Measurements from ENCODE around the gene AP5B1.

The AP5B1 gene

DNA sequence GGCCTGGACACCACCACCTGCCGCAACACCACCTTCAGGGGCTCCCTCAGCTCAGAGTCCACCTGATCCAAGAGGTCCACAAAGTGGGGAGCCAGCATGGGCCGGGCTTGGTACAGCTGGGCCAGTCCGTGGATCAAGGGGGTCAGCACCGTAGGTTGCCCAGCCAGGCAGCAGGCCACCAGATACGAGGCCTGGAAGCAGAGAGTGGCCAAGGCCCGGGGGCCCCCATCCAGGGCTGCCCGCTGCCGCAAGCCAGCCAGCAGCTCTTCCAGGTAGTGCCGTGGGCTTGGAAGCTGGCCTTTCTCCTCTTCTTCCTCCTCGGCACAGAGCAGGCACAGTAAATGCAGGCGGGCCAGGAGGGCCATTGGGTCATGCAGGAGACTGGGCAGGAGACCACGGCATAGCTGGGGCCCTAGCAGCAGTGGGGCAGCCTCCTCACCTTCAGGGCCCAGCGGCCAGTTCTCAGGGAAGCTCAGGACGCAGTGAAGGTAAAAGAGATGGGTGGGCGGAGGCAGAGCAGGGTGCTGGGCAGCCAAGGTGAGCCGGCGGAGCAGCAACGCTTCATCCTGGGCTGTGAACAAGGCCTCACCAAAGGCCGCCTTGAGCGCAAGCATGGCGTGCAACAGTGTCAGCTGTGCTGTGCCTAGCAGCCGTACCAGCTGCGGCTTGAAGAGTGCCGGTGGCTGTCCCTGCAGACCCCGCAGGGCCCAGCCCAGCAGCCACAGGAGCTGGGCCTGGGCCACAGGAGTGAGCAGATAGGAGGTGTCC lies 1.7 kb downstream of the AP5B1 start:
- Histone ChIP-seq H3K27me3 (ENCODE audit: insufficient read depth, poor library complexity, severe bottlenecking) (no peaks in the 10 kb centered on the region), H3K27ac (replicated peaks) (peak overlapping the region; percentile 97), H3K4me3 (replicated peaks; ENCODE audit: insufficient read depth, low read length) (peak overlapping the region; percentile 54)
- TF ChIP-seq, protein P1, sequence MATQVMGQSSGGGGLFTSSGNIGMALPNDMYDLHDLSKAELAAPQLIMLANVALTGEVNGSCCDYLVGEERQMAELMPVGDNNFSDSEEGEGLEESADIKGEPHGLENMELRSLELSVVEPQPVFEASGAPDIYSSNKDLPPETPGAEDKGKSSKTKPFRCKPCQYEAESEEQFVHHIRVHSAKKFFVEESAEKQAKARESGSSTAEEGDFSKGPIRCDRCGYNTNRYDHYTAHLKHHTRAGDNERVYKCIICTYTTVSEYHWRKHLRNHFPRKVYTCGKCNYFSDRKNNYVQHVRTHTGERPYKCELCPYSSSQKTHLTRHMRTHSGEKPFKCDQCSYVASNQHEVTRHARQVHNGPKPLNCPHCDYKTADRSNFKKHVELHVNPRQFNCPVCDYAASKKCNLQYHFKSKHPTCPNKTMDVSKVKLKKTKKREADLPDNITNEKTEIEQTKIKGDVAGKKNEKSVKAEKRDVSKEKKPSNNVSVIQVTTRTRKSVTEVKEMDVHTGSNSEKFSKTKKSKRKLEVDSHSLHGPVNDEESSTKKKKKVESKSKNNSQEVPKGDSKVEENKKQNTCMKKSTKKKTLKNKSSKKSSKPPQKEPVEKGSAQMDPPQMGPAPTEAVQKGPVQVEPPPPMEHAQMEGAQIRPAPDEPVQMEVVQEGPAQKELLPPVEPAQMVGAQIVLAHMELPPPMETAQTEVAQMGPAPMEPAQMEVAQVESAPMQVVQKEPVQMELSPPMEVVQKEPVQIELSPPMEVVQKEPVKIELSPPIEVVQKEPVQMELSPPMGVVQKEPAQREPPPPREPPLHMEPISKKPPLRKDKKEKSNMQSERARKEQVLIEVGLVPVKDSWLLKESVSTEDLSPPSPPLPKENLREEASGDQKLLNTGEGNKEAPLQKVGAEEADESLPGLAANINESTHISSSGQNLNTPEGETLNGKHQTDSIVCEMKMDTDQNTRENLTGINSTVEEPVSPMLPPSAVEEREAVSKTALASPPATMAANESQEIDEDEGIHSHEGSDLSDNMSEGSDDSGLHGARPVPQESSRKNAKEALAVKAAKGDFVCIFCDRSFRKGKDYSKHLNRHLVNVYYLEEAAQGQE (IDR thresholded peaks at IDR 0.05; ENCODE audit: insufficient replicate concordance, low read depth): no peak
- no peak for TF ChIP-seq POLR2AphosphoS5 (IDR thresholded peaks at IDR 0.05; ENCODE audit: low read depth)
- no peak for TF ChIP-seq SPI1 (IDR thresholded peaks at IDR 0.05; ENCODE audit: borderline replicate concordance, low read depth)
- TF ChIP-seq GABPA (IDR thresholded peaks at IDR 0.05; ENCODE audit: low read depth): no peak
- TF ChIP-seq, protein P2, sequence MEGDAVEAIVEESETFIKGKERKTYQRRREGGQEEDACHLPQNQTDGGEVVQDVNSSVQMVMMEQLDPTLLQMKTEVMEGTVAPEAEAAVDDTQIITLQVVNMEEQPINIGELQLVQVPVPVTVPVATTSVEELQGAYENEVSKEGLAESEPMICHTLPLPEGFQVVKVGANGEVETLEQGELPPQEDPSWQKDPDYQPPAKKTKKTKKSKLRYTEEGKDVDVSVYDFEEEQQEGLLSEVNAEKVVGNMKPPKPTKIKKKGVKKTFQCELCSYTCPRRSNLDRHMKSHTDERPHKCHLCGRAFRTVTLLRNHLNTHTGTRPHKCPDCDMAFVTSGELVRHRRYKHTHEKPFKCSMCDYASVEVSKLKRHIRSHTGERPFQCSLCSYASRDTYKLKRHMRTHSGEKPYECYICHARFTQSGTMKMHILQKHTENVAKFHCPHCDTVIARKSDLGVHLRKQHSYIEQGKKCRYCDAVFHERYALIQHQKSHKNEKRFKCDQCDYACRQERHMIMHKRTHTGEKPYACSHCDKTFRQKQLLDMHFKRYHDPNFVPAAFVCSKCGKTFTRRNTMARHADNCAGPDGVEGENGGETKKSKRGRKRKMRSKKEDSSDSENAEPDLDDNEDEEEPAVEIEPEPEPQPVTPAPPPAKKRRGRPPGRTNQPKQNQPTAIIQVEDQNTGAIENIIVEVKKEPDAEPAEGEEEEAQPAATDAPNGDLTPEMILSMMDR (IDR thresholded peaks at IDR 0.05; ENCODE audit: insufficient read depth, low read length): no peak
- DNase-seq (ENCODE audit: low read depth in 1 of 2, low spot score in 1 of 2): no peak

GRCh38 chr11:65778431-65778900 lies 2.3 kb downstream of the AP5B1 start:
- Histone ChIP-seq H3K27me3 (ENCODE audit: insufficient read depth, poor library complexity, severe bottlenecking) (no peaks in the 10 kb centered on the region), H3K27ac (replicated peaks) (peak overlapping the region; percentile 97), H3K4me3 (replicated peaks; ENCODE audit: insufficient read depth, low read length) (peak overlapping the region; percentile 54; the same call in 1 of the 2 replicates)
- TF ChIP-seq SPI1 (IDR thresholded peaks at IDR 0.05; ENCODE audit: borderline replicate concordance, low read depth) (no peak), POLR2AphosphoS5 (IDR thresholded peaks at IDR 0.05; ENCODE audit: low read depth) (no peak), GABPA (IDR thresholded peaks at IDR 0.05; ENCODE audit: low read depth) (no peak)
- TF ChIP-seq, protein P1 (IDR thresholded peaks at IDR 0.05; ENCODE audit: insufficient replicate concordance, low read depth): no peak
- TF ChIP-seq, protein P2 (IDR thresholded peaks at IDR 0.05; ENCODE audit: insufficient read depth, low read length): no peak
- no peak for DNase-seq (ENCODE audit: low read depth in 1 of 2, low spot score in 1 of 2)

DNA sequence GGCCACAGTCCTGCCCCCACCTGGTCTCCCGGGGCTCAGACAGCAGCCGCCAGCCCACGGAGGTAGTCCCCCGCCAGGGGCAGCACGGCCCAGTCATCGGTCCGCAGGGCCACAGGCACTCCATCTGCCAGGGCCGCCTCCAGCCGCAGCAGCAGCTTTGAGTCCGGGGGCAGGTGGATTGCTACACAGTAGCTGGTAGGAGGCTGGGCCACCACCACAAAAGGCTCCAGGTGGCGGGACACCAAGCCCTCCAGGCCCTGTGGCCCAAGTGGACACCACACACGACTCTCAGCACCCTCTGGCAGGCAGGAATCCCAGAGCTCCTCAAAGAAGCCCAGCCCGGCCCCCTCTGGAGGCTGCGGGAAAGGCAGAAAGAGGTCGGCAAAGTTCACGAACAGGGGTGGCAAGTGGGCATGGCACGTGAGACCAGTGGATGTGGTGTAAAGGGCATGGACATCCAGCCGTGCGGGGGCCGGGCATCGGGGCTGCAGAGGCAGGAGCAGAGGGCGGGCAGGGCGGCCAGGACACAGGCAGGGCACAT lies 2.9 kb downstream of the AP5B1 start:
- TF ChIP-seq, protein P1 (IDR thresholded peaks at IDR 0.05; ENCODE audit: insufficient replicate concordance, low read depth): no peak
- TF ChIP-seq, protein P2 (IDR thresholded peaks at IDR 0.05; ENCODE audit: insufficient read depth, low read length): no peak
- TF ChIP-seq GABPA (IDR thresholded peaks at IDR 0.05; ENCODE audit: low read depth) (no peak), SPI1 (IDR thresholded peaks at IDR 0.05; ENCODE audit: borderline replicate concordance, low read depth) (no peak), POLR2AphosphoS5 (IDR thresholded peaks at IDR 0.05; ENCODE audit: low read depth) (no peak)
- H3K4me3 ChIP-seq (replicated peaks; ENCODE audit: insufficient read depth, low read length): peak overlapping the region; percentile 17
- DNase-seq (ENCODE audit: low read depth in 1 of 2, low spot score in 1 of 2): no peak
- peak overlapping the region; percentile 97 for H3K27ac ChIP-seq (replicated peaks)
- no peaks in the 10 kb centered on the region for H3K27me3 ChIP-seq (ENCODE audit: insufficient read depth, poor library complexity, severe bottlenecking)
